Stimulated activated CD4-positive, alpha-beta T cell treated with anti-CD3 and anti-CD28 coated beads, Interleukin-4, amount 100 ng/mL, for 1 hour (primary cell): ENCODE data around the gene LCN6.

ENCODE experiments used
- DNase-seq: peaks from one replicate; pipeline ENCODE4 v3.0.0-alpha.2; 2020

The LCN6 gene

DNA sequence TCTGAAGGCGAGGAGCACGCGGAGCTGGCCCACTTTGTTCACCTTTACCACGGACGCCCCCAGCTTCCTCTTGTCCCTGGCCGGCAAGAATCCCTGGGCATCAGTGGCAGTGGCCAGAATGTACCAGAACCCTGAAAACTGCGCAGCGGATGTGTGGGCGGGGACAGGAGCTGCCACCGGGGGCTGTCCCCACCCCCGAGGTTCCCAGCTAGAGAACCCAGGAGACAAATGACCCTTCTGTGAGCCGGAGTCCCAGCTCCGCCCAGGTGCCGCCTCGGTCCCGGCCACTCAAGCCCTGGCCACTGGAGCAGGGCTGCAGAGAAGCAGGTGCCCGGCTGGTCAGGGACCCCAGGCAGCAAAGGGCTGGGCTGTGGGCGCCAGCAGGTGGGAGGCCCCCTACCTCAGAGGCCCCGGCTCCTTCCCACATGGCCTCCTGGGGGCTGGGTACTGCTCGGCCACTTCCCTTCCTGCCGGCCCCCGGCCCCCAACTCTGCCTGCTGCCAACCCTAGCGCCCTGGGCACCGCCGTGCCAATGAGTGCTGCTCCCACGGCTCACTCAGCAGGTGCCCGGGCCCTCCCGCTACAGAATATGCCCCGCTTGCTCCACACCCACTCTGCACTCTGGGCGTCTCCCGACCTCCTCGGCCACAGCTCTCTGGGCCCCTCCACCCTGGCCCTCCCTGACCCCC is 6.3 kb downstream of the LCN6 start:
- peak; percentile 46 for DNase-seq

DNA sequence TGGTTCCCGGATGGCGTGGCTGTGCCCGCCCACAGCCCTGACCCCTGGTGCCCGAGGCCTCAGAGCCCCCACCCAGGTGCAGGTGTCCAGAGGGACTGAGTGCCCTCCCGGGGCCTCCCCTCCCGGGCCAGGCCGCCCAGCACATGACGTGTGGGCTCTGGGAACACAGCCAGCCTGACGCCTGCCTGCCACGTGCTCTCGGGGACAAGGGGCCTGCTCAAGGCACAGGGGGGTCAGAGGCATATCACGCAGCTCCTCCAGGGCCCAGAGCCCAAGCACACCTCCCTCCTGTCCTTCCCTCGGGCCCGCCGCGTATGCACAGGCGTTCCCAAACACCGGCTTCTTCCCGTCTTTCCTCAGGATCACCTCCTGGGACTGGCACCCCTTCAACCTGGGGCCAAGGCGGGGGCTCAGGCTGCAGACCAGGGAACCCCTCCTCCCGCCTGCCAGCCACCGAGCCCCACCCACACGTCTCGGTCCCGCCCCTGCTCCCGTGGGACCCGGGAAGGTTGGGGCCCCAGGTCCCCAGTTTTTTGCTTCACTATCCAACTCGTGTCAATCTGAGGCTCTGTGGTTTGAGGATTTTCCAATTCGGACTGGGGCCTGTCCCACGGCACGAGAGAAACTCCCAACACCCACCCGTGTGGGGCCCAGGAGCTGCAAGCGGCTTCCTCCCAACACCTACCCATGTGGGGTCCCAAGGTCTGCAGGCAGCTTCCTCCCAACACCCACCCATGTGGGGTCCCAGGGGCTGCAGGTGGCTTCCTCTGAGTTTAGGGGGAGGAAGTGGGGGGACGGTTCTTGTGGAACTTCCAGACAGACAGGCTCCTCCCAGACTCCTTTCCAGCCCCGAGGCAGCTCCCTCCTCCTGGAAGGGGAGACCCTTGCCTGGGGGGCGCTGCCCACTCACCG is 7.1 kb downstream of the LCN6 start:
- DNase-seq: peak; percentile 17

DNA sequence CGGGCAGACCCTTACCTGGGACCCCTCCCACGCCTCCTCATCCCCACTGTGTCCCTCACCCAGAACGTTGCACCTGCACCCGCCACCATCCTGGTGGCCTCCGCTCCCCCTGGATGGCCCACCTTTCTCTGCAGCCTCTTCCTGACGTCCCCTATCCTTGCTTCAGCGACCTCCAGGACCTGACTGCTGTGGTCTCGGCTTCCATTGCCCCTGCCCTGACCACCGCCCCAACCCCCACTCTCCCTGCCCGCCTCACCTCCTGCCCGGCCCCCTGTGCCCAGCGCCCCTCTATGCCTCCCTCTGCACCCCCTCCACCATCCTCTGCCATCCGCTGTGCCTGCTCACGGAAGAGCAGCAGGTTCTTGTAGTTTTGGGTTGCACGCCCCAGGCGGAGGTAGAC is 7.8 kb downstream of the LCN6 start:
- no peak for DNase-seq

GRCh38 chr9:136740069-136740468 is 8.3 kb downstream of the LCN6 start:
- DNase-seq: no peak

DNA sequence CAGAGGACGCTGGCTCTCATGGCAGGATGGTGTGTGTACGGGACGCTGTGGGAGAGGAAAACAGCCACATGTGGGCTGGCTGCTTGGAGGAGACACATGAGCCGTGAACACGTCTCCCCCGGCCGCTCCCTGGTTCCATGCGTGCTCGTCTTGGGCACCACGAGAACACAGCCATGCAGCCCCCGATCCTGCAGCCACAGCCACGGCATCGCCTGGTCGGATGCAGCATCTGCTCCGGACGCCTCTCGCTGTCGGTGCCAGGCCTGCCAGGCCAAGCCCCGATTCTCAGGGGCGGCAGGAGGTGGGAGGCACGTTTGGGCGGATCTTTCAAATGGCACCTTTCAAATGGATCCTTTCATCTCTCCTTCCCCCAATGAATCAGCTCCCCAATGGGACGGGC is 8.8 kb downstream of the LCN6 start:
- no peak for DNase-seq

DNA sequence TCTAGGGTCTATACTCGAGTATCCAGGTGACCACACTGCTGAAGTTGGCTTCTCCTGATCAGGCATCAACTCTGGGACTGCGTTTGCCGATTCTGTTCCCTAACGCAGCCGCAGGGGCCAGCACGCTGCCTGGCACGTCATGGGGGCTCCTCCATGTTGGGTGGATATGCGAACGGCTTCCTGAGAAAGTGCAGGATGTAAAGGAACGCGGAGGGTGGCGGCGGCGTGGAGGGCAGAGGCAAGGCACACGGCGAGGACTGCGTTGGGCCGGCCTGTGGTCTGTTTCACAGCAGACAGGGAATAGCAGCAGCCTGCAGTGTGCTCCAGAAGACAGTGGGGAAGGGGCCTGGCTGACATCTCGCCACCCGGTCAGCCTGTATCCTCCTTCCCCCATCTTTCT is 9.4 kb downstream of the LCN6 start:
- DNase-seq: no peak

DNA sequence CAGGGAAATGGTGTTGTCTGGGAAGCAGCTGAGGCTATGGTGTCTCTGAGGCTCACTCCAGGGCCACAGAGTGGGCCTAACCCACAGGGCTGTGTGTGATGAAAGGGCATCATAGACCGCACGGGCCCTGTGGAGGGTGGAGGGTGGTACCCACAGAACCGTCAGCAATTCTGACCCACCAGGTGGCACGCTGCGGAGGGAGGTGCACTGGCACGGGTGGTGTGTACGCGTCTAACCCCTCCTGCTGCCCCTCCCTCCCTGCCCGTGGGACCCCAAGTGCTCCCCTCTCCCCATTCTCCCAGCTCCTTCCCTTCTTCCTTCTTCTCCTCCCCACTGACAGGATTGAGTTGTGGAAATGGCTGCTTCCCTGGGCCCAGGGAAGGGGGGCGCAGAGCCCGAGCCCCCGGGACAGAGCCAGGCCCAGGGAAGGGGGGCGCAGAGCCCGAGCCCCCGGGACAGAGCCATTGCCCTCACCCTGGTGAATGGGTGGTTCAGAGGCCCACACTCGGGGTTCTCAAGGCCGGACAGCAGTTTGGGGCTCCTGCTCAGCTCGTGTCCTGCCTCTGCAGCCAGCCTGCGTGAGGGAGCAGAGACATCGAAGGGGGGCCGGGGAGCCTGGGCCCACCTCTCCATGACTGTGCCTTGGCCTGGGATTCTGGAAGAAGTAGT is 12.4 kb downstream of the LCN6 start:
- no peak for DNase-seq

GRCh38 chr9:136734837-136735496 is 13.4 kb downstream of the LCN6 start:
- no peak for DNase-seq

DNA sequence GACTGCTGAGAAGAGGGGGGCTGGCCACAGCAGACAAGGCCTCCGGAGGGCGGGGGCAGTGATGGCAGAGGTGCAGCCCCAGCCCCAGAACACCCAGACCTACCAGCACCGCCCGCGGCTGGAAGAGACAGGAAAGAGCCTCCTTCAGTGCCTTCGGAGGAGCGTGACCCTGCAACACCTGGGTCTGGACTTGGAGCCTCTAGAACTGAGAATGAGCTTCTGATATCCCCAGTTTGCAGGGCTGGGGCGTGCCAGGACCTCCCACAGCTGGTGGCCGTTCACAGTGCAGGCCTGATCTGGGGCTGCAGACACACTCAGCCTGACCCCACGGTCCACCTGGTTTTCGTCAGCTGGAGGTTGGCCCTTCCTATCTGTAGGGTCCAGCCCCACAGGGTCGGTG is 14.7 kb downstream of the LCN6 start:
- no peak for DNase-seq

- DNase-seq: no peak
Measured at GRCh38 chr9:136732444-136733178, 15.7 kb downstream of the LCN6 start.

DNA sequence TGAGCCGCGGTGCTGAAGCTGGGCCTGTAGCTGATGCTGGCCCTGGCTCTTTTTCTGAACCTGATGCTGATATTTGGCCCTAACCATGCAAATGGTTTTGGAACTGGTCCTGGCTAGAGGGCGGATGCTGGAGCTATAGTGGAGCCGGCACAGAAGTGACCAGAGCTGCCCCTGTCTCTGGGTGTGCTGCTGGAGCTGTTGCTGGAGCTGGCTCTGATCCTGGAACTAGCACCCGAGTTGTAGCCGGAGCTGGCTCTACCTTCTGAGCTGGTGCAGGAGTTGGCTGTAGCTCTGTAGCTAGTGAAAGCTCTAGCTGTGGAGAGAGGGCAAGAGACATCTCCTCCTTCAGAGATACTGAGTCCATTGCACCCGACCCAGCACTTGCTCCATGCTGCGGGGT is 18.4 kb downstream of the LCN6 start:
- DNase-seq: no peak

DNA sequence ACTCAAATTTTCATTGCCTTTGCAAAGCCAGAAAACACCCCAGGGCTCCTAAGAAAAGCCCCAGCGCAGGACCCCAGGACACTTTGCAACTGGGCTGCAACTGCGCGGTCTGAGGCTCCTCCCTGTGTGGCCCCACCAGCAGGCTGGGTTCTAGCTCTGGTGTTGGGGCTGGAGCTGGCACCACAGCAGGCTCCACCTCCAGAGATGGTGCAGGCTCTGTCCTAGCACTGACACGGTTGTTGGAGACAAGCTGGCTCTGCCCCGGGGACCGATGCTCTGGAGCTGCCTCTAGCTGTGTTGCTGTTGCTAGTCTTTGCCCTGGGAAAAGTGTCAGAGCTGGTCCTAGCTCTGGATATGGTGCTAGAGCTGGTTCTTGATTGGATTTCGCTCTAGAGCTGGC is 19.2 kb downstream of the LCN6 start:
- no peak for DNase-seq

DNA sequence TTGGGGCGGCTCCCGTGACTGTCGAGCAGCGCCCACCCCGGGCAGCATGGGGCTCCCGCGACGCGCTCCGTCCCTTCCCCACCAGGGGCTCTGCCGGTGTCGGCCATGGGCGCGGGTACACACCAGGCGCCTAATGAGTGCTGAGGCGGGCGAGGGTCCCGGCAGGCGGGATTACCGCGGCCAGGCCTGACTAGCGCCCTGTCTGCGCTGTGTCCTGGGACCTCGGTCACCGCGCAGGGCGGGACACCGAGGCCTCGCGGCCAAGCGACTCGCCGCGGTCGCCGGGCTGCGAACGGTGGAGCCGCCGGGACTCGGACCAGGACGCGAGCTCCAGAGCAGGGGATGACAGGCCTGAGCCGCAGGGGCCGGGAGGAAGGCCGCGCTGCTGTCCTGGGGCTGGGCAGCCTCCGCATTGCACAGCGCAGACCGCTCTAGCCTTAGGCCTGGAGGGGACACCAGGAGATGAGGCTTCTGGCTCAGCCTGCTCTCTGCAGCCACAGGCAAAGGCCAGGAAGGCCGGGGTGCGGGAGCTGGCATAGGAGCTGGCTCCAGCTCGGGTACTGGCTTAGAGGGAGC is 19.7 kb downstream of the LCN6 start:
- DNase-seq: no peak

DNA sequence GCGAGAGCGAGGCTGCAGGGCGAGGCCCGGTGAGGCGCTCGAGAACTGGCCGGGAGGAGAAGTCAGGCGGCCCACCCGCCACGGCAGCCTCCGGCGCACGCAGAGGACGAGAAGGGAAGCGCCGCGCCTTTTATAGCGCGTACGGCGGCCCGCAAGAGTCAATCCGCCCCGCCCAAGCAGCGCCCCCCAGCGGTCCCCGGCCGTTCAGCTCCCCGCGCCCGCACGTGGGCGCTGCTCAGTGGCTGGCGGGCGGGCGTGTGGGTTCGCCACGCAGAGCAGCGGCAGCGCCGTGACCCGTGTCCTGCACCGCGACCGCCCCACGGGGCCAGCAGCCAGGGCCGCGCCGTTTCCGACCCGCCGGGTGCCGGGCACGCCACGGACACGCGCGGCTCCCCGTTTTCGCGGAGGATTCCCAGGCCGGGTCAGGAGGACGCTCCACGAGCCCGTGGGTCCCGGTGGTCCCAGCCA is 20.2 kb downstream of the LCN6 start:
- DNase-seq: peak; percentile 95

- peak; percentile 48 for DNase-seq
Measured at GRCh38 chr9:136726631-136727191, 21.6 kb downstream of the LCN6 start.

GRCh38 chr9:136726118-136726517 is 22.2 kb downstream of the LCN6 start:
- DNase-seq: no peak

- DNase-seq: no peak
Measured at GRCh38 chr9:136725612-136726011, 22.7 kb downstream of the LCN6 start.

GRCh38 chr9:136724772-136725171 is 23.6 kb downstream of the LCN6 start:
- DNase-seq: no peak

- no peak for DNase-seq
Measured at GRCh38 chr9:136723989-136724388, 24.3 kb downstream of the LCN6 start.

DNA sequence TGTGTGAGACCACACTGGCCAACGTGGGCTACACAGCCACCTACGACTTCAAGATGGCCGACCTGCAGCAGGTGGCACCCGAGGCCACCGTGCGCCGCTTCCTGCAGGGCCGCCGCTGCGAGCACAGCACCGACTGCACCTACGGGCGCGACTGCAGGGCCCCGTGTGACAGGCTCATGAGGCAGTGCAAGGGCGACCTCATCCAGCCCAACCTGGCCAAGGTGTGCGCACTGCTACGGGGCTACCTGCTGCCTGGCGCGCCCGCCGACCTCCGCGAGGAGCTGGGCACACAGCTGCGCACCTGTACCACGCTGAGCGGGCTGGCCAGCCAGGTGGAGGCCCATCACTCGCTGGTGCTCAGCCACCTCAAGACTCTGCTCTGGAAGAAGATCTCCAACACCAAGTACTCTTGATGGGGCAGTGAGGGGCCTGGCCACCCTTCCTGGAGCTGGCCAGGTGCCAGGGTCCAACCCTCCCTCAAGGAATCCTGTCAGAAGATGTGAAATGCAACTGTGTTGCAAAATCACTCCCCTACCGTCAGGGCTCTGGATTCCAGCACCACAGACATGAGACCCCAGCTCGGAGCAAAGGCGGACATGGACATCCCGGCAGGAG is 24.9 kb downstream of the LCN6 start:
- DNase-seq: no peak

- DNase-seq: no peak
Measured at GRCh38 chr9:136722969-136723356, 25.4 kb downstream of the LCN6 start.
